Posterior vena cava (tissue), 2 donors: ENCODE results near the gene ZNF337. TPM values are rescaled to one million over a fixed set of nuclear protein-coding genes. Genes with fewer than 3 reads are reported as not detected.
A peak's percentile ranks its signal among the peaks of the same experiment; 100 is the strongest.
"Not testable (repeated sequence)": the region's sequence is repeated elsewhere in the genome, so short reads cannot be mapped to it uniquely, and the experiment has no call there.

Experiments used
- DNase-seq: peaks from one replicate; pipeline ENCODE4 v3.0.0-alpha.2; 2020; ENCODE audit warnings: low spot score
- intact Hi-C, 2 donors: fragments of 100-400 bp; cut with DNase I; formaldehyde crosslinking; loops; one replicate each; pipeline versions ENCODE4 v1.14.1 to v1.14.2; 2022 to 2023
- long read RNA-seq, 2 donors: library from polyadenylated mRNA; unstranded; transcript quantifications; one replicate each; pipeline ENCODE4 v2.0.0, GENCODE V29; 2020 to 2021
- total RNA-seq, 2 donors: library from RNA; stranded (reverse); fragmentation: NEBNext Ultra II Directional; extraction: Animal tissue kit (Norgen Biotek cat#: 25700); gene quantifications; one replicate each; pipeline ENCODE4 v1.2.1, GENCODE V29; 2021
- donor health status: DM: yes; HTN: yes; CAD: no.
- donor health status: DM: yes; HTN: yes; CAD: no.

ZNF337 gene
- total RNA-seq = 10 to 100 TPM; 10.1 TPM
- long read RNA-seq, donor 1, partial matches to known transcripts = 0 of 7 reads
- long read RNA-seq, donor 1, other reads (novel, unspliced or antisense) = 4 of 7 reads
- long read RNA-seq, donor 2, partial matches to known transcripts = 3 of 7 reads
- long read RNA-seq, donor 2, other reads (novel, unspliced or antisense) = 1 of 7 reads

DNA sequence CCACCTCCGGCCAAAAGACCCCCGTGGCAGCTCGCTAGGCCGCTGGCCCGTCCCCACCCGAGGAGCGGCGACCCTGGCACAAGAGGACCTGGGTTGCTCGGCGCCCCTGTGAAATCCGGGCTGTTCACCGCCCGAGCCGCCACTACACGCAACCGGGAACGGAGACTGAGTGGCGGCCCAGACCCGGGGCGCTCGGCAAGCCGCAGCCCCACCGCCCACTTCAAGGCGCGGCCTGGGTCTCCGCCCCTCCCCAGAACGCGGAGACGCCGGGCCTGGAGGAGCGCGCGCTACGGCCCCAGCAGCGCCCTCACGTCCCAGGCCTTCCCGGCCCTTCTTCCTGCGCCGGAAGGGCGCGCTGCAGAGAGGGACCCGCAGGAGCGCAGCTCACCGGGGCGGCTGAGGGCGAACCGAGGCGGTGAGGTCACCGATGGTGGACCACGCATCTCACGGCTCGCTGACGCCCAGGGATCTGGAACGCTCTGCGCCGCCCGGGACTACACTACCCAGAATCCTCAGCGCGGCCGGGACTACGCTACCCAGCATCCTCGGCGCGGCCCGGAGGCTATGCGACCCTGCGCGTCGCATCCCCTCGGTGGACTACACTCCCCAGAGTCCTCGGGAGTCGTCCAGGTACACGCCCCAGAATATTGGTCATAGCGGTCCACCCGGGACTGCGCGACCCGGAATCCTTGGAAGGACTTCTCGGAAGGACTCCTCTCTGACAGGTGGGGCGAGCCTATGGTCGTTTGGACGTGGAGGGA lies at the start of gene ZNF337:
Gene ZNF337 (minus strand): TSS at position 483 of the 761 bp plus-strand sequence. CDS start 10,436 bp downstream, outside the sequence.
- peak; percentile 98 for DNase-seq
- intact Hi-C loops = no loop called here

GRCh38 chr20:25745738-25746137 lies 49.1 kb upstream of the ZNF337 start:
- no peak for DNase-seq
- intact Hi-C loops = no loop called here

GRCh38 chr20:25745100-25745499 lies 48.4 kb upstream of the ZNF337 start:
- intact Hi-C loops = no loop called here

DNA sequence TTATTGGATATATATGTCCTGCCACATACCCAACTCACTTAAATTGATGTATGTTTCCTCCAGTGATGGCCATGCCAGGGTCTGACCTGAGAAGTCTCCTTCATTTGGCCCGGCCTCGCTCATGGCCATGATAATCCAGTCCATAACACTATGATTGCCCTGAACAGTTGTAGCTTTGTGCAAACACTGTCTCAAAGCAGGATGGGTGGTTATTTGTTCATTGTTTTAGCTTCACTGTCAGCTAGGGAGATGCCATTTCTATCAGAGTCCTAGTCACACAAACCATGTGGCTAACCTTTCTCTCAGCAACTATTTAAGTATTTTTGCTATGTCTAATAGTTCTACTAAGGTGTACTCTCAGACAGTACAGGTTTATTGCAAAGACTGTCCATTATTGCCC lies 47.6 kb upstream of the ZNF337 start:
- intact Hi-C loops = no loop called here
- no peak for DNase-seq

More at GRCh38 chr20:25745100-25745499, 48.4 kb upstream of the ZNF337 start:
- DNase-seq = no peak

DNA sequence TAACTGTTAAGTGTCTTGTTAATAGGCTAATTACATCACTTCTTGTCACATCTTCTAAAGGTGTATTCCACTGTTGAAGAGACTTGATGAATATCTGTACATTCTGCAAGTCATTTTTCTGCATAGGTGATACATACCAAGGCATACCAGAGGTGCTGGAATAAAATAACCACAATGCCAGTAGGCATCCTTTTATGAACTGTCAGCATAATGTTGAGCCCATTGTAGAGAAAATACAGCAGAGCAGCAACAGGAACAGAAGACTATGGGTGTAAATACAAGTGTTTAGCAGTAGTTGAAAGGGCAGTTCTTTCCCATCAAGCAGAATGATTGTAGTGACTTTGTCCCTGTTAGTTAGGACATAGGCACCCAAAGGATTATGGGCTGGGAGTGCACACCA lies 44.4 kb upstream of the ZNF337 start:
- intact Hi-C loops = no loop called here
- DNase-seq = no peak

DNA sequence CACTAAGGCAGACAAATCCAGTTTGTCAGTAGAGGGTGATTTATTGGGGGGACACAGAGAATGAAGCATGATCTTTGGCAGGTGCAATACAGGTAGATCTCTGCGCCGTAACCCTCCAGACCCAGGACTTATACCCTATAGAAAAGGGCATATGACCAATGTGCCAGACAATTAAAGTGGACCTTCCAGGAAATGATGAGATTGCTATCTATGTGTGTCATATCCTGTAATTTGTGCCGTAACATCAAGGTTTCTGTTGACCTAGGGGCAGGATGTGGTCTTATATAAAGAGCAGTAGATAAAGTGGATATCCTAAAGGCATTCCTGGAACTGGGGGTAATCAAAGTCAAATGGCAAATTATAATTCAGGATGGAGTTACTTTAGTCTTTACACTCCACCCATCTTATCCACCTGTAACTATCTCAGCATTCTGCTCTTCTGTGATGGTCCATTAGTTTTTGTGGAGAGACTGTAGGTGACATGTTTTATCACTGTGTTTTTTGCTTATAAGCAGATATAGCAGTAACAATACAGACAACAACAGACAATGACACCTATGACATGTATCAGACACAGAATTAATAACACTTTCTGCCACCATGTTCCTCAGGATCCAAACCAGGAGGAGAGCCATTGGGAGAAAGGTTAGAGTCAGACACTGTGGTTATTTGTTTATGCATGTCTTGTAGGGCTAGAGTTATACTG lies 43.1 kb upstream of the ZNF337 start:
- intact Hi-C loops = no loop called here
- no peak for DNase-seq

- DNase-seq = no peak
- intact Hi-C loops = no loop called here
These were observed 41.5 kb upstream of the ZNF337 start for GRCh38 chr20:25738198-25738597.

GRCh38 chr20:25733903-25734302 lies 37.2 kb upstream of the ZNF337 start:
- DNase-seq = no peak
- intact Hi-C loops = no loop called here

GRCh38 chr20:25730862-25731261 lies 34.2 kb upstream of the ZNF337 start:
- intact Hi-C loops = no loop called here

DNA sequence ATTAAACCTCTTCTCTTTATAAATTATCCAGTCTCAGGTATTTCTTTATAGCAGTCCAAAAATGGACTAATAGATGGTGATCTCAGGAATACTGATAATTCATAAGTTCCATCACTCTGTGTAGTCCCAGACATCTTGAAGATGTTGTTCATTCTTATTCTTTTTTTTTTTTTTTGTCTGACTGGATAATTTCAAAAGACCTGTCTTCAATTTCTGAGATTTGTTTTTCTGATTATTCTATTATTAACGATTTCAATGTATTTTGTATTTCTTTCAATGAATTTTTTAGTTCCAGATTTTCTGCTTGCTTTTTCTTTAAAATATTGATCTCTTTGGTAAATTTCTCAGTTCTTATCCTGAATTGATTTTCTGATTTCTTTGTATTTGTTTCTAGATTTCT lies 29.7 kb upstream of the ZNF337 start:
- DNase-seq = no peak
- intact Hi-C loops = no loop called here

More at GRCh38 chr20:25730862-25731261, 34.2 kb upstream of the ZNF337 start:
- DNase-seq = no peak

DNA sequence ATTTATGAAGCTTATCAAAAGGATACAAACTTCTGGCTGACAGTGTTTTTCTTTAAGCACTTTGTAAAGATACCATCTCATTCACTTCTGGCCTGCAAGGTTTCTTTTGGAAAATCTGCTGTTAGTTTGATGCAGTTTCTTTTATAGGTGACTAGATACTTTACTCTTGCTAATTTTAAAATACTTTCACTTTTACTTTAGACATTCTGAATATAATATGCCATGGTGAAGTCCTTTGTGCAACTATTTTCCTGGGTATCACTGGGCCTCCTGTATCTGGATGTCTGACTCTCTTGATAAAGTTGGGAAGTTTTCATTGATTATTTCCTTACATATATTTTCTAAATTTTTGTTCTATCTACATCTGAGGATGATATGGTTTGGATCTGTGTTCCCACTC lies 29.0 kb upstream of the ZNF337 start:
- intact Hi-C loops = no loop called here
- no peak for DNase-seq

GRCh38 chr20:25723975-25724374 lies 27.3 kb upstream of the ZNF337 start:
- intact Hi-C loops = no loop called here
- DNase-seq = no peak

DNA sequence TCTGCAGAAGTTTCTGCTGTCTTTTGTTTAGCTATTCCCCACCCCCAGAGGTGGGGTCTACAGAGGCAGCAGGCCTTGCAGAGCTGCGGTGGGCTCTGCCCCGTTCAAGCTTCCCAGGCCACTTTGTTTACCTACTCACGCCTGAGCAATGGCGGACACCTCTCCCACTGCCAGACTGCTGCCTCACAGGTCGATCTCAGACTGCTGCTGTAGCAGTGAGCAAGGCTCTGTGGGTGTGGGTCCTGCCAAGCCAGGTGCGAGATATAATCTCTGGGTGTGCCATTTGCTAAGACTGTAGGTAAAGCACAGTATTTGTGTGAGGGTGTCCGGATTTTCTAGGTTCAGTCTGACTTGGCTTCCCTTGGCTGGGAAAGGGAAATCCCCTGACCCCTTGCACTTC lies 23.6 kb upstream of the ZNF337 start:
- intact Hi-C loops = no loop called here
- no peak for DNase-seq

- DNase-seq, intact Hi-C loops: not testable (repeated sequence)
These were observed 22.5 kb upstream of the ZNF337 start for GRCh38 chr20:25718896-25719809.

GRCh38 chr20:25707695-25708094 lies 11.0 kb upstream of the ZNF337 start:
- intact Hi-C loops = no loop called here
- DNase-seq = no peak

DNA sequence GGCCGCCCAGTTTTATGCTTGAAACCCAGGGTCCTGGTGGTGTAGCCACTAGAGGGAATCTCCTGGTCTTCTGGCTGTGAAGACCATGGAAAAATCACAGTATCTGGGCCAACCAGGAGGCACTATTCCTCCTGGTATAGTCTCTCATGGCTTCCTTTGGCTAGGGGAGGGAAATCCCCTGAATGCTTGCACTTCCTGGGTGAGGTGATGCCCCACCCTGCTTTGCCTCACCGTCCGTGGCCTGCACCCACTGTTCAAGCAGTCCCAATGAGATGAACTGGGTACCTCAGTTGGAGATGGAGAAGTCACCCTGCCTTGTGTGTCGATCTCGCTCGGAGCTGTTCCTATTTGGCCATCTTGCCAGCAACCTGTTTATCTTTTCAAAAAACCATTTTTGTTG lies 10.1 kb upstream of the ZNF337 start:
- no peak for DNase-seq
- intact Hi-C loops = no loop called here

GRCh38 chr20:25705830-25706351 lies 9.2 kb upstream of the ZNF337 start:
- DNase-seq = no peak
- intact Hi-C loops = no loop called here

DNA sequence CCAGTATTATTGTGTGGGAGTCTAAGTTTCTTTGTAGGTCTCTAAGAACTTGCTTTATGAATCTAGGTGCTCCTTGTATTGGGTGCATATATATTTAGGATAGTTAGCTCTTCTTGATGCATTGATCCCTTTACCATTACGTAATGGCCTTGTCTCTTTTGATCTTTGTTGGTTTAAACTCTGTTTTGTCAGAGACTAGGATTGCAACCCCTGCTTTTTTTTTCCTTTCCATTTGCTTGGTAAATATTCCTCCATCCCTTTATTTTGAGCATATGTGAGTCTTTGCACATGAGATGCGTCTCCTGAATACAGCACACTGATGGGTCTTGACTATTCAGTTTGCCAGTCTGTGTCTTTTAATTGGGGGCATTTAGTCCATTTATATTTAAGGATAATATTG lies 7.7 kb upstream of the ZNF337 start:
- intact Hi-C loops, DNase-seq: not testable (repeated sequence)

- DNase-seq, intact Hi-C loops: not testable (repeated sequence)
These were observed 4.2 kb upstream of the ZNF337 start for GRCh38 chr20:25700835-25701234.
